Measurements from ENCODE around the gene BSDC1.

The BSDC1 gene

DNA sequence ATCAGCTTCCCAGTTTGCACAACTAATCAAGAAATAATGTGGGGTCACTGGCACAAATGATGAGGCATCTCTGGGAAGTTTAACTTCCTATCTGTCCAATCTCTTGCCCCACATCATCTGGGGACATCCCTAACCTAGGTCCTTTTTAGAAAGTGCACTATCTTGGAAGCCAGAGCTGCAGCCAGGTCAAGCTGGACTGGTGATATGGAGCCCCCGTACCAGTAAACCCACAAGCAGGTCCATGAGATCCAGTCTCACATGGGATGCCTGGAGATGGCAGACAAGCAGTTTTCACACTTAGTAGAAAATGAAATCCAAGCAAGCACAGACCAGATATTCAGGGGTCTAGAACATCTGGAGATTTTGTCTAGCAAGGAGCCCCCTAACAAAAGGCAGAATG, 27.5 kb upstream of the BSDC1 start:
- TF ChIP-seq, protein P1, sequence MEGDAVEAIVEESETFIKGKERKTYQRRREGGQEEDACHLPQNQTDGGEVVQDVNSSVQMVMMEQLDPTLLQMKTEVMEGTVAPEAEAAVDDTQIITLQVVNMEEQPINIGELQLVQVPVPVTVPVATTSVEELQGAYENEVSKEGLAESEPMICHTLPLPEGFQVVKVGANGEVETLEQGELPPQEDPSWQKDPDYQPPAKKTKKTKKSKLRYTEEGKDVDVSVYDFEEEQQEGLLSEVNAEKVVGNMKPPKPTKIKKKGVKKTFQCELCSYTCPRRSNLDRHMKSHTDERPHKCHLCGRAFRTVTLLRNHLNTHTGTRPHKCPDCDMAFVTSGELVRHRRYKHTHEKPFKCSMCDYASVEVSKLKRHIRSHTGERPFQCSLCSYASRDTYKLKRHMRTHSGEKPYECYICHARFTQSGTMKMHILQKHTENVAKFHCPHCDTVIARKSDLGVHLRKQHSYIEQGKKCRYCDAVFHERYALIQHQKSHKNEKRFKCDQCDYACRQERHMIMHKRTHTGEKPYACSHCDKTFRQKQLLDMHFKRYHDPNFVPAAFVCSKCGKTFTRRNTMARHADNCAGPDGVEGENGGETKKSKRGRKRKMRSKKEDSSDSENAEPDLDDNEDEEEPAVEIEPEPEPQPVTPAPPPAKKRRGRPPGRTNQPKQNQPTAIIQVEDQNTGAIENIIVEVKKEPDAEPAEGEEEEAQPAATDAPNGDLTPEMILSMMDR (conservative IDR thresholded peaks at IDR 0.05): no peak
- H3K27ac ChIP-seq: no peak overlapping the region

DNA sequence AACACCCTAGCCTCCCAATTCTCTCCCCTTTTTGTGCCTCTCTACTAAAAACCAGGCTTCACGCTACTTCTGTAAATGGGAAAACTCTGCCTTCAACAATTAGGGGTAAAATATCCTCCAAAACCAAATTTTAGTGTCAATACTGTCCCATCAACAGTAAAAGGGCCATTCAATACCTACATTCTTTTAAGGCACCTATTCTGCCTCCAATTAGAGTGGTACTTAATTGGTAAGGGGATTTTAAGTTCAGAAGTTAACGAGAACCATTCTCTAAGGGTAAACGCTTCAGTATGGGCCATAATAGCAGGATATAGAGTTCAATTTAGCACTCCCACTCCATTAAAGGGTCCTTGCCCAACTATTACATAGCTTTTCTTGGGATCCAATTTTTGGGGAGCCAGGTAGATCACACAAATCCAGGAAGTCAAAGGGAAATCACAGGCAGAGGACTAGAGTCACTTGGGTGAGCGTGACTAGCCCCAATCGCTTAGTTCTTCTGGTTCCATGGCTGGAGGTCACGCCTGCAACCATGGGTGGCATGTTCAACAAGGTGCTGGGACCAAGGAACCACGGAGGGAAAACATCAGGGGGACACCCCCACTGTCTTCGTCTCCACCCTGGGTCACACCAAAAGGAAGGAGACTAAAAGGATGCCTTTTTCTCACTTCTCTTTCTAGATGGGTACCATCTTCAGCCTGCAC, 20.1 kb upstream of the BSDC1 start:
- TF ChIP-seq, protein P1 (conservative IDR thresholded peaks at IDR 0.05): no peak
- no peak overlapping the region for H3K27ac ChIP-seq

DNA sequence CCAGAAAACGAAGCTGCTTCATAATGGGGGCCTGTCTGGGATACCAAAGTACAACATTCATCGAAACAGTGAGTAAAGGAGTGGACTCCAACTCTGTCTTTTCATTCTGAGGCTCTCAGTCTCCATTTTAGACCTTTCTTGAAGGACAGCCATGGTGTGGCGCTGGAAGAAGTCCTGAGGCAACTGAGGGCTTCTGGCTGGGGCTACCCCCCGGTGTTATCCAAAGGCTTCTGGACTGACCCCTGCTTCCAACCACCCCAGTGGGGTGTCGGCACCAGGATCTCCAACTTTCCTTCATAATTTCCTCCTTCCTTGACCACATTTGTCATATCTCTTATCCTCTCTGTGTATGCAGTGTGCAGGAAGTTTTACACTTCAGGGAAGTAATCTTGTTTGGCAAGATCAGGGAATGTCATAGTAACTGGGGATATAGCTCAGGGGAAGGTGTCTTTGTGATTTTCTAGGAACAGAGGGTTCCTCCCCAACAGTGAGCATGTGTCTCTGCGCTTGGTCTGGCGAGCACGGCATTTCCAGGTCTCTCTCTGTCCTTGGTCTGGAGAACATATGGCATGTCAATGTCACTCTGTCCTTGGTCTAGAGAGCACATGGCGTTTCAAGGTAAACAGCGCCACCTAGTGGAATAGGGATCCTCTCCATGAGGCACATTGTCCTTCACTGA, 19.4 kb upstream of the BSDC1 start:
- no peak overlapping the region for H3K27ac ChIP-seq
- TF ChIP-seq, protein P1 (conservative IDR thresholded peaks at IDR 0.05): peak; percentile 41

DNA sequence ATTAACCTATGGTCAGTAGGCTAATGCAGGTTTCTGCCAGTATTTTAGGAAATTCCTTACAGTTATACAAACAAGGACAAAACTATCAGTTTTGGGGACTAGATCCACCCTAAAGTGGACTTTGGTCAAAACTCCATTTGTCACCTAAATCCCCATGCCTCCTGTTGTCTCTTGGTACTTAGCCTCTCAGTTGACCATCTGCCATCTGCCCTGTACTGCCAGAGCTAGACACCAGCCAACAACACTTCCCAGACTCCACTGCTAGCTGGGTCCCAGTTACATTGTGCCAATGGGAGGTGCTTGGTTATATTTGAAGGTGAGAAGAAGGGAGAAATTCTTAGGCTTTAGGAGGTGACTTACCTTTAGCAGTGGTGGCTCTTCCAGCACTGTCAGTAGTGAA, 17.0 kb upstream of the BSDC1 start:
- no peak overlapping the region for H3K27ac ChIP-seq
- TF ChIP-seq, protein P1 (conservative IDR thresholded peaks at IDR 0.05): no peak

DNA sequence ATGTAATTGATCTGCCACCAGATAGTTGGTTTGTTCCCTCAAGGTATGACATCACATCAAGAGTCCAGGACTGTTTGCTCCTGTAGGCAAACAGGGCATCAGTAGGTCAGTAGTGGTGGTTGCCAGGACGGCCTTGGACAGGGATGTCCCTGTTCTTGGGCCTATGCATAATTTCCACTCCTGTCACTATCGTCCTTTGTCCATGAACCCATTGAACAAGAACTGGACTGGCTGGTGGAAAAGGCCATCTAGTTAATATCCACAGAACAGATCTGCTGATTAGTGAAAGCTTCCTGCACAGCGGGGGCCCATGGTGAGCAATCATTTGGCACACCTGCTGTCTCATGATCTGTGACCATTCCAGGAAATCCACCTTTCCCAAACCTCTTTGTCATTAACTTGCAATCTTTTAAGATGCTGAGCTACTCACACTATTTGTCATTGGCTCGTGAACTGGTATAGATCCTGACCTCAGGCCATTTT, 12.4 kb upstream of the BSDC1 start:
- no peak overlapping the region for H3K27ac ChIP-seq
- TF ChIP-seq, protein P1 (conservative IDR thresholded peaks at IDR 0.05): no peak

DNA sequence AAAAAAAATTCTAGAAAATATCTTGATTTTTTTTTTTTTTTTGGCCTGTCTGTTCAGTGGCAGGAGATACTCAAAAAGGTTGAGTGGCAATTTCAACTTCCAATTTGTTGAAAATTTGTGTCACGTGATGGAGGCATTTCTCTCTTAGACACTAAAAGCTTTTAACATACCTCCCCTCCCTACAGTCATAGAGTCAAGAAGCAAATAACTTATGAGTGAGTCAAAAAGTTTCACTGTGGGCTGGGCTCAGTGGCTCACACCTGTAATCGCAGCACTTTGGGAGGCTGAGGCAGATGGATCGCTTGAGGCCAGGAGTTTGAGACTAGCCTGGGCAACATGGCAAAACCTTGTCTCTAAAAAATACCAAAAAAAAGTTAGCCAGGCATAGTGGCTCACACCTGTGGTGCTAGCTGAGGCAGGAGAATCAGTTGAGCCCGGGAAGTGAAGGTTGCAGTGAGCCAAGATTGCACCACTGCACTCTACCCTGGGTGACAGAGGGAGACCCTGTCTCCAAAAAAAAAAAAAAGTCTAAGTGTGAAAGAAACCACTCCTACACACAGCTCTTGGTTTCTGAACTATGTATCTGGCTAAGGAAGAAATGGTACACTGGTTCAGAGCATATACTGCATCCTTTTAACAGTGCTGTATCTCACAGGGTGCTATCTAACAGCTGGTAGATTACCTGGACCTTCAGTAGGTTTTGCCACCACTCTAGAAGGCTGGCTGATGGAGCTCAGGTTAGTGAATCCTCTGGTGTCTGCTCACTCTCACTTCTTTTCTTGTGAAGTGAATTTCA, 11.6 kb upstream of the BSDC1 start:
- TF ChIP-seq, protein P1 (conservative IDR thresholded peaks at IDR 0.05): no peak
- H3K27ac ChIP-seq: no peak overlapping the region

DNA sequence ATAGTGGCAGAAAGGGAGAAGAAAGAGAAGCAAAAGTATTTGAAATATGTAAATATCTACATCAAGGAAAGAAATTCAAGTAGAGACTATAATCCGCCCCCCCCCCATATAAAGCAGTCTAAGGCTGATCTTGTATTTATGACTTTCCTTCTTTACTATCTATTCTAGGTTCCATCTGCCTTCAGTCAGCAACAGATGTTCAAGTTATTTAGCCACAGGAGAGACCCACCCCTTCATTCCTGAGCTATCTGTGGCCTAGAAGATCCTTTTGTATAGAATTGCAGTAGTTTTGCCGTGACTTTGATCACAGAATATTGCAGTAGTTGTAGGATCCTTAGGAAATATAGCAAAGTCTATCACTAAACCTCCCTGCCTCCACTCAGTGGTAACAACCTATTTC, 10.7 kb upstream of the BSDC1 start:
- TF ChIP-seq, protein P1 (conservative IDR thresholded peaks at IDR 0.05): no peak
- no peak overlapping the region for H3K27ac ChIP-seq

Data from VCaP (cell line).